Activated T-cell treated with anti-CD3 and anti-CD28 coated beads, Interleukin-2, amount 50 U/mL, for 72 hours (primary cell): ENCODE data around the gene SUPT4H1. TPM values are rescaled to one million over a fixed set of nuclear protein-coding genes. Genes with fewer than 3 reads are reported as not detected.

Experiments
- ATAC-seq, 2 donors: fragments of 150-1000 bp; cut with Tn5 transposase; replicated peaks in 1 of 2; 2 replicates each; pipeline ENCODE4 v1.10.0; 2021; ENCODE audit warnings: moderate library complexity in 2 of 2, mild to moderate bottlenecking in 1 of 2
- DNase-seq, 2 donors: peaks; one replicate each; pipeline ENCODE4 v3.0.0; 2021 to 2022; ENCODE audit warnings: mixed read lengths in 1 of 2
- H3K27ac Mint-ChIP-seq: one replicate; pipeline ENCODE4 v1.8.0; 2022; ENCODE audit warnings: mild to moderate bottlenecking, moderate library complexity, mixed read lengths
- H3K27me3 Mint-ChIP-seq: one replicate; pipeline ENCODE4 v1.8.0; 2022; ENCODE audit warnings: low read depth, mixed read lengths
- H3K36me3 Mint-ChIP-seq, 2 donors: one replicate each; pipeline ENCODE4 v1.8.0; 2022; ENCODE audit warnings: mixed read lengths in 2 of 2, mild to moderate bottlenecking in 1 of 2; ENCODE audit not compliant: insufficient read depth in 2 of 2
- H3K4me1 Mint-ChIP-seq: one replicate; pipeline ENCODE4 v1.8.0; 2022; ENCODE audit warnings: low read depth, mixed read lengths
- H3K4me3 Mint-ChIP-seq, 2 donors: one replicate each; pipeline ENCODE4 v1.8.0; 2022; ENCODE audit warnings: mild to moderate bottlenecking in 2 of 2, mixed read lengths in 2 of 2, moderate library complexity in 2 of 2
- H3K9me3 Mint-ChIP-seq, 2 donors: one replicate each; pipeline ENCODE4 v1.8.0; 2022; ENCODE audit warnings: mixed read lengths in 2 of 2
- total RNA-seq, 2 donors: library from RNA; stranded (reverse); gene quantifications; one replicate each; pipeline ENCODE4 v1.2.3, GENCODE V29; 2022

The SUPT4H1 gene
- total RNA-seq, 2 donors from 2014 or later, result 101 to 110 TPM

DNA sequence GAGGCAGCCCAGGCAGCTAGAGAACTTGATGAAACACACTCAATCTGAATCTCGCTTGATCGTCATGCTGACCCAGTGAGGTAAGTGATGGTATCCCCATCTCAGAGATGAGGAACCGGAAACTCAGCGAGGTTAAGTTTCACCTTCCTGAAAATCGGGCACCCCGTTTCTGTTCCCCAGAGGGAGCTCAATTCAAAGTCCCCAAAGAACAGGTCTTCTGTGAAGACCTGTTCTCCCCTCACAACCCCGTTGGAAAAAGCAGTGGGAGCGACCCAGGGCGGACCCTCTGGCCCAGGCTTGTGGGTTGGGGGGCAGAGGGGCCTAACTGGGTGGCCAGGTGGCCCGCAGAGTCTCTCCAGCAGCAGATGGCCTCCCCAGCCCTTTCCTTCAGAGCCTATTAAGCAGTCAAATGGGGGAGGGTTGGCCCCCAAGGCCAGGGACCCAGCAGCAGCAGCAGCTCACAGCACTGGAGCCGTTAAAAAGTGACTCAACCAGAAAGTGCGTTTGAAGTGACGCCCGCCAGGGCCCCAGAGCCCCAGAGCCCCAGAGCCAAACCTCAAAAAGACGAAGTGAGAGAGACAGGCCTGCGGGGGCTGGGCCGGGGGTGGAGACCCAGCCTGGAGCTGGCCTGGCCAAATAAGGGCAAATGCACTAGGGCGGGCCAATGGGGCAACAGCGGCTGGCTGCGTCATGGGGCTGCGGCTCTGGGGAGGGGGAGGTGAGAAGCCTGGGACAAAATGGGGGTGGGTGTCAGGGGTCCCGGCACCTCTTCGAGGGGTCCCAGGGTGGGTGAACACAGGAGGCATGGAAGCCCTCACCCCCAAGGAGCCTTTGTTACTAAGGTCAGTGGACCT, 14.2 kb downstream of the SUPT4H1 start:
- ATAC-seq (peak; percentile 65 to 68), DNase-seq (peak; percentile 95 to 96)
- Mint-ChIP-seq H3K4me3 (peak overlapping the region; percentile 89 to 93), H3K27me3 (no peaks in the 10 kb centered on the region), H3K9me3 (no peaks in the 10 kb centered on the region), H3K27ac (peak overlapping the region; percentile 99), H3K36me3 (peaks cover 32 to 38% of the 10 kb centered on the region in 2 donors), H3K4me1 (peaks cover 51% of the 10 kb centered on the region)

DNA sequence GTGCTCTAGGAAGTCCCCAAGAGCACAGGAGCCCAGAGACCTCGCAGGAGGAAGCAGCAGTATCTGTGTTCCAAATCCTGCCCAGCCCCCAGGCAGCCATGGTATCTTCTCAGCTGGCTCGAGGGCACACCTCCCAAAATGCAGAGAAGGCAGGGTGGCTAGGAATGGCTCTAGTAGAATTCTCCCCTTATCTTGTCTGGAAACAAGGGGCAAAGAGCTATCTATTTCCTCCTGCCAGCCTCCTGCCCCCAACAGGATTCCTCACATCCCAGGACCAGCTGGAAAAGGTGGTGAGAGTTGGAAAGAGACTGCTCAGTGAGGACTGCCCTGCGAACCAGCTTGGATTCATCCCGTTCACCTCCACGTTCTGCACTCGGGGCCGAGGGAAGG, 14.8 kb downstream of the SUPT4H1 start:
- Mint-ChIP-seq H3K27me3 (no peaks in the 10 kb centered on the region), H3K9me3 (no peaks in the 10 kb centered on the region), H3K4me1 (peaks cover 46% of the 10 kb centered on the region), H3K36me3 (peaks cover 30 to 35% of the 10 kb centered on the region in 2 donors), H3K27ac (peak overlapping the region; percentile 99), H3K4me3 (peak overlapping the region; percentile 89 to 93)
- ATAC-seq (no peak), DNase-seq (peak; percentile 55 to 65)

DNA sequence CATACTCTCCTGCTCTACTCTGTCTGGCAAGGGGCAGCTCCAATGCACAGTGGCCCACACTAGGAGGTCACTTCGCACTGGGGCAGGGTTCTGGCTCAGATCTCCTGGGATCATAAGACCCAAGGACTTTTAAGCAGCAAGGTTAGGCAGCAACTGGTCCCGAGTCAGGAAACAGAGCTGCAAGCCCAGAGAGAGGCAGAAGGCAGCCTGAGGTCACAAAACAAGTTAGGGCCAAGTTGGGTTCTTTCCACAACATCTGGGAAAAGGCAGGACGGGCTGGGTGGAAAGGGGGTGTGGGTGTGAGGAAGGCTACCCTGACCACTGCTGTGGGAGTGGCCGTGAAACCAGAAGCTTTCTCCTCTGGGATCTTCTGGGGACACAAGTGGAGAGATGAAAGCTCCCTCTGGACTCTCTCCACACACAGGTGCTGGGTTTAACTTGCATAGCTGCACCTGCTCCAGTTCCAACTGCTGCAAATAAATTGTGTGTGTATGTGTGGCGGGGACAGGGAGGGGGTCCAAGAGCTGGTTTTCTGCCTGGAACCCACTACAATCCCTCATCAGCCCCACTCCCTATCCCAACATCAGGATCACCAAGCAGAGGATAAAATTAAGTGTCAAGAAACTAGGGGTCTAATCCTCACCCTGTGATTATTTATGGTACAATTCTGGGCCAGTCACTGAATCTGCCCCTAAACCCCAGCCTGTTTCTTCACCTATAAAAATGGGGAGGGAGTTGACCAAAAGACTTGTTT, 15.4 kb downstream of the SUPT4H1 start:
- Mint-ChIP-seq H3K4me3 (peak overlapping the region; percentile 89 to 93), H3K36me3 (peaks cover 30 to 35% of the 10 kb centered on the region in 2 donors), H3K4me1 (peaks cover 45% of the 10 kb centered on the region), H3K27ac (peak overlapping the region; percentile 99), H3K27me3 (no peaks in the 10 kb centered on the region), H3K9me3 (no peaks in the 10 kb centered on the region)
- DNase-seq (peak; percentile 21 to 39), ATAC-seq (no peak)

DNA sequence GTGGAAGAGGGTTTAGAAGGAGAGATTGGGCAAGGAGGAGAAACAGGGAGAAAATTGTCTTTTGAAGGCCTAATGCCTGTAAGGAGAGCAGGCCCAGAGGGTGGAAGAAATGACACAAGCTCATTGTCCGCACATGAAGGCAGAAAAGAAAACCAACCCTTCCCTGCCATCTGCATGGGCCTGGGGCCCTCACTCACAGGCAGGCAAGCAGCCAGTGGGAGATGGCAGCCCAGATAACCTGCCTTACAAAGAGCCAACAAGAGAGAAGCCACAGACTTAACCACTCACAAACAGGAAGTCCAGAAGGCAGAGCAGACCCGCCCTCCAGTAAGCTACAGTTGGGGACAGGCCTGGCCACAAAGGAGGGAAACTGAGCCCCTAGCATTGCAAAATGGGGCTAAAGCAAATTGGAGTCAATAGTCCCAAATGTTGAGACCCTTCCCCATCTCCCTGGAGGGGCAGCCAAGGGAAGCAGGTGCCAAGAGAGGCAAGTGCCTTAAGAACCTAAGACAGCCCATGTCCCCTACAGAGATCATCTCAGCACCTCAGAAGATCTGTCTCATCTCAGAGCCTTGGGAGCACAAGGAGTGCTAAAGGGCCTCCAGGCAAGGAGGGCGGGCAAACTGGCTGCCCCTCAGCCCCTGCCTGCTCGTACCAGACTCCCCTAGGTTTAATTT, 16.1 kb downstream of the SUPT4H1 start:
- Mint-ChIP-seq H3K9me3 (no peaks in the 10 kb centered on the region), H3K4me3 (peak overlapping the region; percentile 89 to 93), H3K27ac (peak overlapping the region; percentile 99), H3K4me1 (peaks cover 38% of the 10 kb centered on the region), H3K36me3 (peaks cover 36% of the 10 kb centered on the region in 2 donors), H3K27me3 (no peaks in the 10 kb centered on the region)
- peak; percentile 81 to 86 for DNase-seq
- peak; percentile 20 to 28 for ATAC-seq

DNA sequence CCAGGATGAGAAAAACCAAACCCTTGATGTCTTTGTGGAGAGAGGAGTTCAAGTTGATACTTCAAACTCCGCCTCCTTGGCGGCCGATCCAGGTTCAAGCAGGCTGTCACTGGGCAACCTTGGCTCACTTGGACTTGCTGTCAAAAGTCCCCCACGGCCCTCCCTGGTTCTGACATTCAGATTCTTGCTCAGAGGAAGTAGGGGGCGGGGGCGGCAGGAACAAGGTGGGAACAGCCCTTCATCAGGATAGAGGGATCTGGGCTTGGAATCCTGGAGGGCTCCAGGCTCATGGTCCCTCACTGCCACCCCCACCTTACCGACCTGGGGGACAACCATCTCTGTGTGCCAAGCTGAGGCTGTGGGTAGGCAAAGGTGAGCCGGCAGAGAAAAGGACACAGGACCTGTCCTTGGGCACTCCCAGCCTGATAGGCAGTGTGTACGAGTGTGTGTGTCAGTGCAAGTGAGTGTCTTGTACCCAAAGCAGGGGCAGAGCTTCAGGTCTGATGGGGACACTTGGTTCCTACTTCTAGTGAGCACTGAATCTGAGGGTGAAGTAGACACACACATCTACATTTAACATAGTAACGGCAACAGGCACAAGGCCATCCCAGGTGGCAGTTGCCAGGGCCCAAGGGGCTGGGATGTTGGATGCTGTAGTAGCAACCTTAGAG, 16.8 kb downstream of the SUPT4H1 start:
- peak overlapping the region; percentile 99 for H3K27ac Mint-ChIP-seq
- H3K27me3 Mint-ChIP-seq, result no peaks in the 10 kb centered on the region
- peaks cover 30% of the 10 kb centered on the region for H3K4me1 Mint-ChIP-seq
- peaks cover 36 to 39% of the 10 kb centered on the region in 2 donors for H3K36me3 Mint-ChIP-seq
- DNase-seq (peak; percentile 56 to 71), ATAC-seq (no peak)
- H3K4me3 Mint-ChIP-seq, result peak overlapping the region; percentile 89 to 93
- H3K9me3 Mint-ChIP-seq, result no peaks in the 10 kb centered on the region

DNA sequence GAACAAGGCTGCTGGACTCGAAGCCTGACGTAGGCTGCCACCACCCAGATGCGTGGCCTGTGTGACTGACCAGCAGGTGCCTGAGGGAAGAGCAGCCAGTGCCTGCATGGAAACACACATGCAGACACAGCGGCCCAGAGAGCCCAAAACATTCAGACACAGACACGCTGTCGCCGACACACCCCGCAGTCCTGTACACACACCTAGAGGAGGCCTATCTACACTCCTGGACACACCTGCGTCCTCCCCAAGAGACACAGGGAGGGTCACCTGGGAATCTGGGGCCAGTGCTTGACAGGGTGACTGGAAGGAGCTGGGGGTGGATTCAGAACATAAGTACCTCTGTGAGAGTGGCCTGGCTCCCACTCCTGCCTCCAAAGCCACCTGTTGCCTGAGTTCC, 17.3 kb downstream of the SUPT4H1 start:
- Mint-ChIP-seq H3K36me3 (peaks cover 33 to 39% of the 10 kb centered on the region in 2 donors), H3K9me3 (no peaks in the 10 kb centered on the region), H3K27me3 (no peaks in the 10 kb centered on the region), H3K4me3 (peak overlapping the region; percentile 89 to 93), H3K27ac (peak overlapping the region; percentile 99), H3K4me1 (peaks cover 27% of the 10 kb centered on the region)
- ATAC-seq (no peak), DNase-seq (peak in 1 of 2 donors; percentile 33)

DNA sequence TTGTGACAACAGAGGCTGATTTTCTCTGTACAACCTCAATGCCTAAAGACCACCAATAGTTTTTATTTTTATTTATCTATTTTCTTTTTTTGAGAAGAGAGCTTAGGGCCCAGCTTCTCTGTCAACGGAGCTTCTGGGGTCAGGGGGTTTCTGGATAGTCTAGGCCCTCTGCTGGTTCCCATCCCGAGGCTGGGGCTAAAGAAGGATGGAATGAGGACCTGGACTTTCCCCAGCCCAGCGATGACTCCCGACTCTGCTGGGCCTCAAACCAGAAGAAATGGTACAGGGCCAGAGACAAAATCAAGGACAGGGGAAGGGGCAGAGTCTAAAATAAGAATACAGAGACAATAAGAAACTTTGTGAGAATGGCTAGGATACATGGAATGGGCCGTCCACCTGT, 17.7 kb downstream of the SUPT4H1 start:
- Mint-ChIP-seq H3K27me3 (no peaks in the 10 kb centered on the region), H3K4me1 (peaks cover 30% of the 10 kb centered on the region), H3K36me3 (peaks cover 31 to 39% of the 10 kb centered on the region in 2 donors), H3K27ac (peak overlapping the region; percentile 99), H3K9me3 (no peaks in the 10 kb centered on the region), H3K4me3 (peak overlapping the region; percentile 89 to 93)
- no peak for ATAC-seq
- no peak for DNase-seq

DNA sequence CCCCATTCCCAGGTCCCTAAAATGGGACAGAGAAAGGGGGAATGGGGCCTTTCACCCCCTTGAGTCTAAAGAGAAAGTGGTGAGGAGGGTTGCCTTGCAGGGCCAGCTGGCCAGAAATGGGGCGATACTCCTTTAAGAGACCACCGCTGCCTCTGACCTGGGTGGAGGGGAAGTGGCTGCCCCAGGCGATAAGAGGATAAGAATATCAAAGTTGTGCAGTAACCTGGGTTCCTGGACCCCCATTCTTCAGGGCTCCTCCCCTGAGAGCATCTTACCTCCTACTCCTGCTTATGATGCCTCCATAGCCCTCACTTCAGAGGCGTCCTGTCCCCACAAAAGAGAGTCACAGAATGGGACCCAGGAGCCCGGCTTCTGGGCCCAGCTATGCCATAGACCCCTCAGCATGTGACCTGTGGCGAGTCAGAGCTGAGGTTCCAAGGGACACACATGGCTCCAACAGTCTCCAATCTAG, 18.2 kb downstream of the SUPT4H1 start:
- H3K27me3 Mint-ChIP-seq, result no peaks in the 10 kb centered on the region
- DNase-seq (peak; percentile 47 to 54), ATAC-seq (no peak)
- peak overlapping the region; percentile 89 to 93 for H3K4me3 Mint-ChIP-seq
- H3K4me1 Mint-ChIP-seq, result peaks cover 35% of the 10 kb centered on the region
- H3K9me3 Mint-ChIP-seq, result no peaks in the 10 kb centered on the region
- peak overlapping the region; percentile 99 for H3K27ac Mint-ChIP-seq
- H3K36me3 Mint-ChIP-seq, result peaks cover 29 to 39% of the 10 kb centered on the region in 2 donors

DNA sequence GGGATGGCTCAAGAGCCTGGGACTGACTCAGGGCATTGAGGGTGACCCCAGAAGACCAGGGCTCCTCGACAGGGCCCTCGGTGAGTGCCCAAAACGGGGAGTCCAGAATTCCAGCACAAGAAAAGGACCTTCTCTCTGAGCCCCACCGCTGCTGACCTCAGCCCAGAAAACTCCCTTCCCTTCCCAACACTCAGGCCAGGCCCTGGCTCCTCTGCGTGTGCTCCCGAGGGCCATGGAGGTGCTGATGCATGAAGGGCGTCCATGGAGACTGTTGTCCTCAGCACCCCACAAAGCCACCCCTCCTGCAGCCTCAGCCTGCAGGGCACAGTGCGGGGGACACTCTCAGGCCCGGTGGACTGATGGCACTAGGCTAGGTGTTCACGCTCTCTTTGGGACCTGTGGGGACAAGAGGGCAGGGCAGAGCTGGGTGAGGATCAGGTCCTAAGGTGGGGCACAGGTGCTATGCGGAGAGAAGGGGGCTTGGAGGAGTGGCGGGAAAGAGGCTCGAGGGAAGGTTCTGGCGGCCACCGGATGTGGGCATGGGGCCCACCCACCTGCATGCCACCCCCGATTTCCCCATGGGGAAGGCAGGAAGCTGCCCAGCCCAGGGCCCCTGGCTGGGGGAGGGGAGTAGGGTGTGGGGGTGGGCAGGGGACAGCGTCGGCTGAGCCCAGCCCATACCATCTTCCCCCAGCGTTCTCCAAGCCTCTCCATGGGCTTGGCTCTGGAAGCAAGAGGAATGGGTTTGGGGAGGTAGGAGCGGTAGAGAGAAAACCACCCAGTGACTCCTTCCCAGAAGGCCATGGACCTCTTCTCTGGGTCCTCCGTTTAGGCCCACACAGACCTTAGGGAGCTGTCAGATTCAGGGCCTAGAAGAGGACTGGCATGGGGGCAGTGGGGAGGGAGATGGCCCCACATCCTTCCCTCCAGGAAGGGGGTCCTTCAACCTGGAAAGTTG, 18.9 kb downstream of the SUPT4H1 start:
- ATAC-seq (no peak), DNase-seq (peak; percentile 82 to 83)
- Mint-ChIP-seq H3K9me3 (no peaks in the 10 kb centered on the region), H3K36me3 (peaks cover 29 to 37% of the 10 kb centered on the region in 2 donors), H3K27me3 (no peaks in the 10 kb centered on the region), H3K4me3 (peak overlapping the region; percentile 89 to 93), H3K27ac (peak overlapping the region; percentile 91), H3K4me1 (peaks cover 38% of the 10 kb centered on the region)

DNA sequence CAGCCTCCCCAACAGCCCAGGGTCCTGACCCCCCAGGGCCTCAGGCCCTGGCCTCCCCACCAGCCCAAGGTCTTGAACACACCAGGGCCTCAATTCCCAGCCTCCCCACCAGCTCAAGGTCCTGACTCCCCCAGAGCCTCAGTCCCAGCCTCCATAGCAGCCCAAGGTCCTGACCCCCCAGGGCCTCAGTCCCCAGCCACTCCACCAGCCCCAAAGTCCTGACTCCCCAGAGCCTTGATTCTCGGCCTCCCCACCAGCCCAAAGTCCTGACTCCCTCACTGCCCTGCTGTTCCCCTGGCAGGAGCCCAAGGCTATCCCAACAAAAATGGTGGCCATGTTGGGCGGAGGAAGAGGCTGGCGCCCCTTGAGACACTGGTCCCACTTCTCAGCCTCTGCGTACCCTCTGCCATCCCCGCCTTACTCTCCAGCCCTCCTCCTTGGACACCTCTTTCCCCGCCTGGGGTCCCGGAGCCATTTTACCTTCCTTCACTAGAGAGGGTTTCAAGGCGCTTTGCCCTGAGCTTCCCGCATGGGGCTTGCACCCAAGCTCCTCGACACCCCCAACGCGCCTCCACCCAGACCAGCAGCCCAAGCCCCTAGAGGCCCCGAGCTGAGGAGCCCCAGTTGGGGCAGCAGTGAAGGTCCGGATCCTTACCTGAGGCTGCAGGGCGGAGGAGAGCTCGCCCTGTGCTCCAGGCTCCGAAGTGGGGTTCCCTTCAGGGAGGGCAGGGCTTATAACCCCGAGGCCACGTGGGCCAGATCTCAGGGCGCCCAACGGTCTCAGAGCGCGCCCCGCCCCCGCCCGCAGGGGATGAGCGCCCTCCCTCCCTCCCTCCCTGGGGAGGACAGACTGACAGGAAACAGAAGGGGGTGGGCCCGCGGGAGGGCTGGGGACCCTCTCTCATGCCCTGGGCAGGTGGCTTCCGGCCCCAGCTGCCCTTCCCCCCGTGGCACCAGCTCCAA, 19.9 kb downstream of the SUPT4H1 start:
- ATAC-seq, result peak; percentile 10 to 21
- DNase-seq, result peak; percentile 93 to 95
- Mint-ChIP-seq H3K27me3 (no peaks in the 10 kb centered on the region), H3K36me3 (peaks cover 28 to 34% of the 10 kb centered on the region in 2 donors), H3K4me1 (peaks cover 39% of the 10 kb centered on the region), H3K4me3 (peak overlapping the region; percentile 89 to 93), H3K27ac (peak overlapping the region; percentile 100), H3K9me3 (no peaks in the 10 kb centered on the region)
